AML-193 (cell line): ENCODE measurements around the gene GABARAP.

Experiments
- DNase-seq, 2 experiments: peaks; one replicate each; lab custom pipeline; 2025; lab: John Stamatoyannopoulos, UW

The GABARAP gene

GRCh38 chr17:7239091-7240027, 2.9 kb downstream of the GABARAP start, which contains the start of gene PHF23:
Gene PHF23 (minus strand): TSS chr17:7239457. CDS start chr17:7239279, 178 bp downstream.
- peak; percentile 87 for DNase-seq

- DNase-seq, result no peak
Measured at GRCh38 chr17:7238420-7239090, 3.7 kb downstream of the GABARAP start.

GRCh38 chr17:7237761-7238419, 4.4 kb downstream of the GABARAP start:
- DNase-seq, result peak in 1 of 2 experiments; percentile 3

- no peak for DNase-seq
Measured at GRCh38 chr17:7237266-7237760, 4.9 kb downstream of the GABARAP start.

GRCh38 chr17:7236808-7237207, 5.4 kb downstream of the GABARAP start:
- no peak for DNase-seq

GRCh38 chr17:7235693-7236665, 6.3 kb downstream of the GABARAP start:
- DNase-seq, result no peak

GRCh38 chr17:7234083-7234951, 7.9 kb downstream of the GABARAP start, which contains the start of gene DVL2:
Gene DVL2 (minus strand): TSS chr17:7234517. CDS start chr17:7234262, 255 bp downstream.
- DNase-seq, result peak; percentile 45 to 67

GRCh38 chr17:7233701-7234082, 8.6 kb downstream of the GABARAP start:
- no peak for DNase-seq

- no peak for DNase-seq
Measured at GRCh38 chr17:7232114-7232513, 10.1 kb downstream of the GABARAP start.

- no peak for DNase-seq
Measured at GRCh38 chr17:7229504-7229903, 12.7 kb downstream of the GABARAP start.

GRCh38 chr17:7228920-7229319, 13.3 kb downstream of the GABARAP start:
- DNase-seq, result no peak

GRCh38 chr17:7226721-7227710, 15.2 kb downstream of the GABARAP start:
- DNase-seq, result no peak

- no peak for DNase-seq
Measured at GRCh38 chr17:7225711-7226331, 16.4 kb downstream of the GABARAP start.

GRCh38 chr17:7224661-7225111, 17.6 kb downstream of the GABARAP start:
- DNase-seq, result no peak

GRCh38 chr17:7224110-7224509, 18.1 kb downstream of the GABARAP start:
- DNase-seq, result no peak

- DNase-seq, result no peak
Measured at GRCh38 chr17:7223375-7223774, 18.9 kb downstream of the GABARAP start.

GRCh38 chr17:7222972-7223292, 19.3 kb downstream of the GABARAP start:
- no peak for DNase-seq
